GM19025 (cell line): Measurements from ENCODE around the gene KCNJ16.

Experiments
- ATAC-seq: cut with Tn5 transposase; IDR thresholded peaks from one replicate; pipeline ENCODE4 v1.9.1; 2021; ENCODE audit warnings: mild to moderate bottlenecking, low read depth, moderate library complexity; ENCODE audit not compliant: unreplicated experiment

The KCNJ16 gene

GRCh38 chr17:70095455-70095854 is 20.4 kb downstream of the KCNJ16 start:
- ATAC-seq = no peak

GRCh38 chr17:70096861-70097260 is 21.8 kb downstream of the KCNJ16 start:
- no peak for ATAC-seq

GRCh38 chr17:70098030-70098429 is 23.0 kb downstream of the KCNJ16 start:
- no peak for ATAC-seq

GRCh38 chr17:70099294-70099693 is 24.3 kb downstream of the KCNJ16 start:
- ATAC-seq = no peak

GRCh38 chr17:70099884-70100283 is 24.9 kb downstream of the KCNJ16 start:
- ATAC-seq = no peak

- no peak for ATAC-seq
These were observed 26.0 kb downstream of the KCNJ16 start for GRCh38 chr17:70100983-70101382.

- ATAC-seq = no peak
These were observed 27.5 kb downstream of the KCNJ16 start for GRCh38 chr17:70102531-70102930.

GRCh38 chr17:70104791-70105523 is 29.9 kb downstream of the KCNJ16 start:
- no peak for ATAC-seq

GRCh38 chr17:70105641-70106040 is 30.6 kb downstream of the KCNJ16 start:
- no peak for ATAC-seq

- no peak for ATAC-seq
These were observed 31.5 kb downstream of the KCNJ16 start for GRCh38 chr17:70106551-70106950.

GRCh38 chr17:70107441-70107840 is 32.4 kb downstream of the KCNJ16 start:
- no peak for ATAC-seq

- no peak for ATAC-seq
These were observed 33.0 kb downstream of the KCNJ16 start for GRCh38 chr17:70107904-70108565.

- no peak for ATAC-seq
These were observed 34.5 kb downstream of the KCNJ16 start for GRCh38 chr17:70109497-70109896.

GRCh38 chr17:70110443-70110880 is 35.4 kb downstream of the KCNJ16 start:
- ATAC-seq = no peak

- ATAC-seq = no peak
These were observed 36.2 kb downstream of the KCNJ16 start for GRCh38 chr17:70111201-70111600.

- no peak for ATAC-seq
These were observed 39.4 kb downstream of the KCNJ16 start for GRCh38 chr17:70114405-70114804.

GRCh38 chr17:70115126-70115525 is 40.1 kb downstream of the KCNJ16 start:
- ATAC-seq = no peak

GRCh38 chr17:70116919-70117318 is 41.9 kb downstream of the KCNJ16 start:
- ATAC-seq = no peak

- ATAC-seq = no peak
These were observed 44.5 kb downstream of the KCNJ16 start for GRCh38 chr17:70119545-70119944.

- ATAC-seq = no peak
These were observed 45.0 kb downstream of the KCNJ16 start for GRCh38 chr17:70119983-70120382.

GRCh38 chr17:70120425-70120824 is 45.4 kb downstream of the KCNJ16 start:
- ATAC-seq = no peak

- ATAC-seq = no peak
These were observed 46.1 kb downstream of the KCNJ16 start for GRCh38 chr17:70121126-70121525.
